ENCODE data around the gene BRME1.

GRCh38 chr19:13872695-13873389 is 33.1 kb downstream of the BRME1 start:
- TF ChIP-seq POLR2AphosphoS5 (IDR thresholded peaks at IDR 0.05; ENCODE audit: low read depth, low read length) (no peak), POLR2A (IDR thresholded peaks at IDR 0.05; ENCODE audit: low read depth, low read length) (no peak)

Data from GM12892 (cell line).